ENCODE measurements around the gene MAGED1. TPM values are rescaled to one million over a fixed set of nuclear protein-coding genes. Genes with fewer than 3 reads are reported as not detected.

The MAGED1 gene, protein sequence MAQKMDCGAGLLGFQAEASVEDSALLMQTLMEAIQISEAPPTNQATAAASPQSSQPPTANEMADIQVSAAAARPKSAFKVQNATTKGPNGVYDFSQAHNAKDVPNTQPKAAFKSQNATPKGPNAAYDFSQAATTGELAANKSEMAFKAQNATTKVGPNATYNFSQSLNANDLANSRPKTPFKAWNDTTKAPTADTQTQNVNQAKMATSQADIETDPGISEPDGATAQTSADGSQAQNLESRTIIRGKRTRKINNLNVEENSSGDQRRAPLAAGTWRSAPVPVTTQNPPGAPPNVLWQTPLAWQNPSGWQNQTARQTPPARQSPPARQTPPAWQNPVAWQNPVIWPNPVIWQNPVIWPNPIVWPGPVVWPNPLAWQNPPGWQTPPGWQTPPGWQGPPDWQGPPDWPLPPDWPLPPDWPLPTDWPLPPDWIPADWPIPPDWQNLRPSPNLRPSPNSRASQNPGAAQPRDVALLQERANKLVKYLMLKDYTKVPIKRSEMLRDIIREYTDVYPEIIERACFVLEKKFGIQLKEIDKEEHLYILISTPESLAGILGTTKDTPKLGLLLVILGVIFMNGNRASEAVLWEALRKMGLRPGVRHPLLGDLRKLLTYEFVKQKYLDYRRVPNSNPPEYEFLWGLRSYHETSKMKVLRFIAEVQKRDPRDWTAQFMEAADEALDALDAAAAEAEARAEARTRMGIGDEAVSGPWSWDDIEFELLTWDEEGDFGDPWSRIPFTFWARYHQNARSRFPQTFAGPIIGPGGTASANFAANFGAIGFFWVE
- total RNA-seq, result 257 and 313 TPM in 2 replicates

DNA sequence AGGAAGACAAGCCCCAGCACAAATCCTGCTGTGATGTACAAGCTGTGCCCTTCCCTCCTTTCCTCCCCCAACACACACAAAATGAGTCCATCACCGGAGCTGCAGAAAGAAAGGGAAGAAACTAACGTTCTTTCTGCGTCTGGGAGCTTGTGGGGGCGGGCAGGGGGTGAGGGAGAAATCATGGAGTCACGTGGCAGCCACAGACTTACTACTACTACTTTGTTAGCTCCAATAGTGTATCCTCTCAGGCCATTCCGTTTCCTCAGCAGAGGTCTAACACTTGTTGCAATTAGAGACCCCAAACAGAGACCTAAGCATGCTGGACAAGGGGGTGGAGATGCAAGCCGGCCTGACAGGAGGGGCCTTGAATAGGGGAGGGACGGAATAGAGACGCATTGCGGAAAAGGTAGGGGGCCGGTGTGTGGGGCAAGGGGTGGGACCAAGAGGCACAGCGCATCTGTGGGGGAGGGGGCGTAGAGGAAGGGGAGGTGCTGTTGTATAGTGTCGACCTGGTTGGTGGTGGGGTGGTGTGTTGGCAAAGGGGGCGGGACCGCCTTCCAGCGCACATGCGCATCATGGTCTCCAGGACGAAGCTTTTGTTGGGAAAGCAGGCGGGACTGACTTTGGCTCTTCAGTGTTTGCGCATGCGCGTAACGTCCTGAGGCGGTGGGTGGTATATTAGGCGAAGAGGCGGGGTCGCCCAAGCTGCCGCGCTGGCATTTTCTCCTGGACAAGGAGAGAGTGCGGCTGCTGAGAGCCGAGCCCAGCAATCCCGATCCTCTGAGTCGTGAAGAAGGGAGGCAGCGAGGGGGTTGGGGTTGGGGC lies at the start of gene MAGED1:
Gene MAGED1, plus strand, starts transcription at position 703 of the 825 bp plus-strand sequence. CDS start 682 bp downstream, outside the sequence.

Small RNA genes lying within 50 kb of the gene (small RNA-seq; reads per million reads assigned to genes)
- gene AL929410.2, result not detected
- not detected for gene RNU6-504P

Other genes starting within 250 kb of the MAGED1 start
- not detected in 2 replicates for gene CENPVL2, start 210.8 kb upstream of the MAGED1 start, total RNA-seq
- not detected in 2 replicates for gene CENPVL1, start 183.1 kb upstream of the MAGED1 start, total RNA-seq
- 8.6 and 11.8 TPM in 2 replicates for gene GSPT2, start 150.2 kb upstream of the MAGED1 start, total RNA-seq
- 20.5 and 39.3 TPM in 2 replicates for gene MAGED4B, start 175.6 kb downstream of the MAGED1 start, total RNA-seq